Measurements from ENCODE around the gene LRRC4C.

- TF ChIP-seq CTCF (IDR thresholded peaks at IDR 0.05) (no peak), POLR2A (IDR thresholded peaks at IDR 0.05) (no peak)
These were observed 915.3 kb downstream of the LRRC4C start for GRCh38 chr11:40544162-40544561.
